Neural progenitor cell (in vitro differentiated cells): ENCODE data around the gene STARD6. TPM values are rescaled to one million over a fixed set of nuclear protein-coding genes. Genes with fewer than 3 reads are reported as not detected.

ENCODE experiments used
- DNase-seq: peaks from one replicate; pipeline ENCODE4 v3.0.0-alpha.2; 2016; ENCODE audit warnings: low spot score
- H2AFZ ChIP-seq: fragments of 200-600 bp; sonication (generic); replicated peaks from 2 replicates; pipeline ENCODE4 v1.6.1; 2016; ENCODE audit warnings: antibody characterized with exemption
- H3F3A ChIP-seq: fragments of 200-600 bp; sonication (generic); 2 replicates; pipeline ENCODE4 v1.6.1; 2016; ENCODE audit warnings: antibody characterized with exemption, low read depth
- H3K27ac ChIP-seq: fragments of 200-600 bp; sonication (generic); 2 replicates; pipeline ENCODE4 v1.5.1; 2016; ENCODE audit warnings: mild to moderate bottlenecking
- H3K27me3 ChIP-seq: fragments of 200-600 bp; sonication (generic); 2 replicates; pipeline ENCODE4 v1.6.1; 2016; ENCODE audit warnings: mild to moderate bottlenecking, moderate library complexity
- H3K36me3 ChIP-seq: fragments of 200-600 bp; sonication (generic); 2 replicates; pipeline ENCODE4 v1.5.1; 2016
- H3K4me1 ChIP-seq: fragments of 200-600 bp; sonication (generic); 2 replicates; pipeline ENCODE4 v1.6.1; 2016; ENCODE audit warnings: mixed run types
- H3K4me2 ChIP-seq: fragments of 200-600 bp; sonication (generic); 2 replicates; pipeline ENCODE4 v1.6.1; 2016
- H3K4me3 ChIP-seq: fragments of 200-600 bp; sonication (generic); 2 replicates; pipeline ENCODE4 v1.5.1; 2016
- H3K79me2 ChIP-seq: fragments of 200-600 bp; sonication (generic); 2 replicates; pipeline ENCODE4 v1.6.1; 2016; ENCODE audit warnings: low read depth
- H3K9ac ChIP-seq: fragments of 200-600 bp; sonication (generic); 2 replicates; pipeline ENCODE4 v1.6.1; 2016
- H3K9me3 ChIP-seq: fragments of 200-600 bp; sonication (generic); 2 replicates; pipeline ENCODE4 v1.5.1; 2016; ENCODE audit warnings: low read depth
- H4K20me1 ChIP-seq: fragments of 200-600 bp; sonication (generic); 2 replicates; pipeline ENCODE4 v1.6.1; 2016; ENCODE audit warnings: low read depth
- H3K27ac Mint-ChIP-seq: 3 replicates; pipeline ENCODE4 v1.8.0; 2021; ENCODE audit warnings: mixed read lengths
- H3K27me3 Mint-ChIP-seq: 2 replicates; pipeline ENCODE4 v1.8.0; 2022; ENCODE audit warnings: low read depth, mild to moderate bottlenecking, inconsistent platforms, moderate library complexity, mixed read lengths; ENCODE audit not compliant: insufficient read depth
- H3K36me3 Mint-ChIP-seq: 3 replicates; pipeline ENCODE4 v1.8.0; 2021; ENCODE audit warnings: mixed read lengths
- H3K4me1 Mint-ChIP-seq: 3 replicates; pipeline ENCODE4 v1.8.0; 2021; ENCODE audit warnings: mixed read lengths
- H3K4me3 Mint-ChIP-seq: 3 replicates; pipeline ENCODE4 v1.8.0; 2021; ENCODE audit warnings: mild to moderate bottlenecking, moderate library complexity, mixed read lengths
- H3K9me3 Mint-ChIP-seq: 3 replicates; pipeline ENCODE4 v1.8.0; 2020; ENCODE audit warnings: mixed read lengths
- EZH2 ChIP-seq: fragments of 200-600 bp; sonication (generic); IDR thresholded peaks from 2 replicates; pipeline ENCODE4 v1.6.1; 2017; ENCODE audit warnings: antibody characterized with exemption, mild to moderate bottlenecking, moderate library complexity
- EZH2phosphoT487 ChIP-seq: fragments of 200-600 bp; sonication (generic); IDR thresholded peaks from 2 replicates; pipeline ENCODE4 v1.6.1; 2017; ENCODE audit warnings: antibody characterized with exemption
- total RNA-seq: library from RNA; depleted of rRNA; stranded (reverse); fragments of >200 nt; gene quantifications from 2 replicates; pipeline ENCODE4 v1.2.3, GENCODE V29; 2015; ENCODE audit warnings: low replicate concordance
- TF ChIP-seq, protein P1 (sequence below): fragments of 200-600 bp; sonication (generic); IDR thresholded peaks from 2 replicates; pipeline ENCODE4 v1.5.1; 2017; ENCODE audit warnings: antibody characterized with exemption, mild to moderate bottlenecking

STARD6 gene
- total RNA-seq, 1 donor from 2014 or later, result not detected

- peaks cover 2% of the 10 kb centered on the region for H3K9me3 Mint-ChIP-seq
- Histone ChIP-seq H3K4me2 (no peak overlapping the region), H3K36me3 (no peaks in the 10 kb centered on the region), H3K27ac (no peak overlapping the region), H3K4me1 (peaks cover under 1% of the 10 kb centered on the region), H3K4me3 (no peak overlapping the region), H2AFZ (peak overlapping the region; percentile 4), H3K9ac (no peak overlapping the region), H4K20me1 (no peaks in the 10 kb centered on the region), H3K9me3 (no peaks in the 10 kb centered on the region), H3K79me2 (no peaks in the 10 kb centered on the region), H3F3A (peaks cover 6% of the 10 kb centered on the region), H3K27me3 (no peaks in the 10 kb centered on the region)
- TF ChIP-seq EZH2 (no peak), EZH2phosphoT487 (no peak)
- TF ChIP-seq, protein P1, sequence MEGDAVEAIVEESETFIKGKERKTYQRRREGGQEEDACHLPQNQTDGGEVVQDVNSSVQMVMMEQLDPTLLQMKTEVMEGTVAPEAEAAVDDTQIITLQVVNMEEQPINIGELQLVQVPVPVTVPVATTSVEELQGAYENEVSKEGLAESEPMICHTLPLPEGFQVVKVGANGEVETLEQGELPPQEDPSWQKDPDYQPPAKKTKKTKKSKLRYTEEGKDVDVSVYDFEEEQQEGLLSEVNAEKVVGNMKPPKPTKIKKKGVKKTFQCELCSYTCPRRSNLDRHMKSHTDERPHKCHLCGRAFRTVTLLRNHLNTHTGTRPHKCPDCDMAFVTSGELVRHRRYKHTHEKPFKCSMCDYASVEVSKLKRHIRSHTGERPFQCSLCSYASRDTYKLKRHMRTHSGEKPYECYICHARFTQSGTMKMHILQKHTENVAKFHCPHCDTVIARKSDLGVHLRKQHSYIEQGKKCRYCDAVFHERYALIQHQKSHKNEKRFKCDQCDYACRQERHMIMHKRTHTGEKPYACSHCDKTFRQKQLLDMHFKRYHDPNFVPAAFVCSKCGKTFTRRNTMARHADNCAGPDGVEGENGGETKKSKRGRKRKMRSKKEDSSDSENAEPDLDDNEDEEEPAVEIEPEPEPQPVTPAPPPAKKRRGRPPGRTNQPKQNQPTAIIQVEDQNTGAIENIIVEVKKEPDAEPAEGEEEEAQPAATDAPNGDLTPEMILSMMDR, result no peak
- no peaks in the 10 kb centered on the region for H3K36me3 Mint-ChIP-seq
- no peak overlapping the region for H3K27ac Mint-ChIP-seq
- peaks cover 2% of the 10 kb centered on the region for H3K4me1 Mint-ChIP-seq
- no peaks in the 10 kb centered on the region for H3K27me3 Mint-ChIP-seq
- no peak for DNase-seq
- H3K4me3 Mint-ChIP-seq, result no peak overlapping the region
Measured at GRCh38 chr18:54393648-54394294, 36.1 kb upstream of the STARD6 start.

- Histone ChIP-seq H3K27me3 (no peaks in the 10 kb centered on the region), H3K4me2 (no peak overlapping the region), H3K9me3 (no peaks in the 10 kb centered on the region), H3K4me1 (peaks cover 4% of the 10 kb centered on the region), H2AFZ (no peak overlapping the region), H3K4me3 (no peak overlapping the region), H3K79me2 (no peaks in the 10 kb centered on the region), H3K27ac (no peak overlapping the region), H3F3A (peaks cover 6% of the 10 kb centered on the region), H3K9ac (no peak overlapping the region), H3K36me3 (no peaks in the 10 kb centered on the region), H4K20me1 (no peaks in the 10 kb centered on the region)
- no peak overlapping the region for H3K27ac Mint-ChIP-seq
- no peak overlapping the region for H3K4me3 Mint-ChIP-seq
- peaks cover 8% of the 10 kb centered on the region for H3K4me1 Mint-ChIP-seq
- peaks cover 3% of the 10 kb centered on the region for H3K36me3 Mint-ChIP-seq
- TF ChIP-seq EZH2, result no peak
- no peak for TF ChIP-seq EZH2phosphoT487
- TF ChIP-seq, protein P1, result peak; percentile 78
- no peaks in the 10 kb centered on the region for H3K27me3 Mint-ChIP-seq
- DNase-seq, result peak; percentile 74
- peaks cover 7% of the 10 kb centered on the region for H3K9me3 Mint-ChIP-seq
Measured at GRCh38 chr18:54392543-54393023, 34.9 kb upstream of the STARD6 start.

DNA sequence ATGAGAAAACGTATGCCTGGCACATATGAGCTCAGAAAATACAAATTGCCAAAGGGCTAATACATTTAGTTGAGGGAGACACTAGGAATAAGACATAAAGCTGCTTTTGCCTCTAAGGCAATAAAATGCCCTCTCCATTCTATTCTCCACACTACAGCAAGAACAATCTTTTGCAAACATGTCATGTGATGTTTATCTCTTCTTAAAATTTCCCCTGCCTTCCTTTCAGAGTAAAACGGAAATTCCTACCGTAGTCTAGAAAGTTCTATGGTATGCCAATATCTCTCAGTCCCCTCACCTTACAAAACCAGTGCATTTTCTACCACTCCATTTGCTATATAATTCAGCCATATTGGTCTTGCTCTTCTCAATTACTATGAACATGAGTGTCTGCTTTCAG, 33.2 kb upstream of the STARD6 start:
- Histone ChIP-seq H3F3A (peaks cover 14% of the 10 kb centered on the region), H3K9me3 (no peaks in the 10 kb centered on the region), H4K20me1 (no peaks in the 10 kb centered on the region), H2AFZ (no peak overlapping the region), H3K79me2 (no peaks in the 10 kb centered on the region), H3K4me3 (no peak overlapping the region), H3K36me3 (no peaks in the 10 kb centered on the region), H3K27ac (no peak overlapping the region), H3K27me3 (no peaks in the 10 kb centered on the region), H3K9ac (no peak overlapping the region), H3K4me2 (no peak overlapping the region), H3K4me1 (peaks cover 11% of the 10 kb centered on the region)
- no peak for DNase-seq
- Mint-ChIP-seq H3K9me3 (peaks cover 7% of the 10 kb centered on the region), H3K4me3 (no peak overlapping the region), H3K27me3 (no peaks in the 10 kb centered on the region), H3K36me3 (peaks cover 3% of the 10 kb centered on the region), H3K4me1 (peaks cover 16% of the 10 kb centered on the region), H3K27ac (no peak overlapping the region)
- TF ChIP-seq EZH2phosphoT487 (no peak), EZH2 (no peak)
- TF ChIP-seq, protein P1, result no peak
